MM.1S (cell line): Measurements from ENCODE around the gene TUBA1A.
"Not testable (repeated sequence)": the region's sequence is repeated elsewhere in the genome, so short reads cannot be mapped to it uniquely, and the experiment has no call there.

Source experiments
- CTCF ChIP-seq: fragments of 300-600 bp; sonication (generic); IDR thresholded peaks from 2 replicates; pipeline ENCODE4 v1.5.1; 2016; ENCODE audit warnings: antibody characterized with exemption, low read length, mixed read lengths
- EZH2 ChIP-seq: fragments of 300-600 bp; sonication (generic); optimal IDR thresholded peaks from 2 replicates; pipeline ENCODE3; 2017; ENCODE audit warnings: low read depth, mild to moderate bottlenecking, antibody characterized with exemption, low read length, mixed read lengths
- EZH2phosphoT487 ChIP-seq: fragments of 300-600 bp; sonication (generic); IDR thresholded peaks from 2 replicates; pipeline ENCODE4 v1.6.1; 2018; ENCODE audit warnings: antibody characterized with exemption, low read length

- TF ChIP-seq CTCF, EZH2, EZH2phosphoT487: not testable (repeated sequence)
Measured at GRCh38 chr12:49136997-49137396, 51.9 kb downstream of the TUBA1A start.
